ENCODE measurements around the gene EXO1. TPM values are rescaled to one million over a fixed set of nuclear protein-coding genes. Genes with fewer than 3 reads are reported as not detected.
A peak's percentile ranks its signal among the peaks of the same experiment; 100 is the strongest.
"Not testable (repeated sequence)": the region's sequence is repeated elsewhere in the genome, so short reads cannot be mapped to it uniquely, and the experiment has no call there.

Gene EXO1
- 8.3 to 9.4 TPM (median 8.4 TPM) in 3 replicates for total RNA-seq

DNA sequence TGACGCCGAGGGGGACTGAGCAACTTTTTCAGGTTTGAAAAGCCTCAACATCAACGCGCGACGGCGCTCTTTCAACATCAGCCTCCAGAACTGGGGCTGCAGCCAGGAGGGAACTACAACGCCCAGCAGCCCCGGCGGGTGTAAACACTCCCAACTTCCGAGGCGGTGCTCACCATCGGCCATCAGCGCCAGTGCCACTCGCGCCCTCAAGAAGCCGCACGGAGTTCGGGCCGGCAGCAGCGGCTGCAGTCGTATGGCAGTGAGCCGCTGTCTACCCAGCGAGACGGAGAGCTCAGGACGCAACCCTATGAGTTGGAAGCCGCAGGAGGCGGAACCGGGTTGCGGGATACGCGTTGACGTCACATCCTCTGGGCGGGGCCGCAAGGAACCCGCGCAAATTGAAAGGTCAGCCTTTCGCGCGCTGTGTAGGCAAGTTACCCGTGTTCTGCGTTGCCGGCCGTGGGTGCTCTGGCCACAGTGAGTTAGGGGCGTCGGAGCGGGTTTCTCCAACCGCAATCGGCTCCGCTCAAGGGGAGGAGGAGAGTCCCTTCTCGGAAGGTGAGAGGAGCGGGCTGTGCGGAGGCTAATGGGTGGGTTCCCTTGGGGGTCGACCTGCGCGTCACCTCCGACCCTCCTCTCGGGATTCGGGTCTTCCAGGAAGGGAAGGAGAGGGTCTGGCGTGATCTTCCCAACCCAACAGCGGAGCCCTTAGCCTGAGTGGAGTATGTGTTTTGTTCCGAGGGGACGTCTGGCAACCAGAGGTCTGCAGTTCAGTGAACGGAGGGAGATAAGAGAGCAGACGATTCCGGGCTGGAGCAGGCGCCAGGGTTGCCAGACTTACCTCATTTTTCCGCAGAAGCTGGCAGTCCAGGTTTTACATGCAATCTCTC lies at the start of gene EXO1:
Gene EXO1, plus strand, starts transcription at position 409 of the 890 bp plus-strand sequence. CDS start 2,222 bp downstream, outside the sequence.
- Mint-ChIP-seq H3K4me1 (peaks cover 25% of the 10 kb centered on the region), H3K36me3 (no peaks in the 10 kb centered on the region), H3K9me3 (no peaks in the 10 kb centered on the region)

DNA sequence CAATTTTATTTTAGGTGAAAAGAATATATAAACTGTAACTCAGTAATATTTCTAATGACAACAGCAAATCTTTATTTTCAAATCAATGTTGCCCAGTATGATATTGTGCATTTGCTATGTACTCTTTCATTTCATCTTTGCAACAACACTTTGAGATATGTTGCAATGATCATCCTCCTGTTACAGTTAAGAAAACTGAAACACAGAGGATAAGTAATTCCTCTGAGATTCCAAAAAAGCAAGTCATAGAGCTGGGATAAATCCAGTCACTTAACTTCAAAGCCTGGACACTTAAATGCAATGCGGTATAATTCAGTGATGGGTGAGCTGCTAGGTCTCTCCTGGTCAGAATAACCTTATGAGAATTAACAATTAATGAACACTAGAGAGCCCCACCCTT lies 48.6 kb upstream of the EXO1 start:
- no peak overlapping the region for H3K27ac Mint-ChIP-seq
- H3K4me1 Mint-ChIP-seq = peaks cover 5% of the 10 kb centered on the region
- TF ChIP-seq, protein P1, sequence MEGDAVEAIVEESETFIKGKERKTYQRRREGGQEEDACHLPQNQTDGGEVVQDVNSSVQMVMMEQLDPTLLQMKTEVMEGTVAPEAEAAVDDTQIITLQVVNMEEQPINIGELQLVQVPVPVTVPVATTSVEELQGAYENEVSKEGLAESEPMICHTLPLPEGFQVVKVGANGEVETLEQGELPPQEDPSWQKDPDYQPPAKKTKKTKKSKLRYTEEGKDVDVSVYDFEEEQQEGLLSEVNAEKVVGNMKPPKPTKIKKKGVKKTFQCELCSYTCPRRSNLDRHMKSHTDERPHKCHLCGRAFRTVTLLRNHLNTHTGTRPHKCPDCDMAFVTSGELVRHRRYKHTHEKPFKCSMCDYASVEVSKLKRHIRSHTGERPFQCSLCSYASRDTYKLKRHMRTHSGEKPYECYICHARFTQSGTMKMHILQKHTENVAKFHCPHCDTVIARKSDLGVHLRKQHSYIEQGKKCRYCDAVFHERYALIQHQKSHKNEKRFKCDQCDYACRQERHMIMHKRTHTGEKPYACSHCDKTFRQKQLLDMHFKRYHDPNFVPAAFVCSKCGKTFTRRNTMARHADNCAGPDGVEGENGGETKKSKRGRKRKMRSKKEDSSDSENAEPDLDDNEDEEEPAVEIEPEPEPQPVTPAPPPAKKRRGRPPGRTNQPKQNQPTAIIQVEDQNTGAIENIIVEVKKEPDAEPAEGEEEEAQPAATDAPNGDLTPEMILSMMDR (IDR thresholded peaks at IDR 0.05; ENCODE audit: unreplicated experiment) = no peak
- H3K9me3 Mint-ChIP-seq = no peaks in the 10 kb centered on the region
- H3K27me3 Mint-ChIP-seq (ENCODE audit: low read depth) = no peaks in the 10 kb centered on the region
- H3K4me3 Mint-ChIP-seq = no peak overlapping the region
- no peaks in the 10 kb centered on the region for H3K36me3 Mint-ChIP-seq
- no peak for DNase-seq (ENCODE audit: low spot score in 2 of 2, unreplicated experiment in 2 of 2)

More for the DNA sequence above, at the start of gene EXO1:
- peaks cover 5% of the 10 kb centered on the region for H3K27me3 Mint-ChIP-seq (ENCODE audit: low read depth)
- TF ChIP-seq, protein P1 (IDR thresholded peaks at IDR 0.05; ENCODE audit: unreplicated experiment) = no peak
- H3K4me3 Mint-ChIP-seq = peak within 1 kb of the TSS; percentile 99
- peak; percentile 69 to 85 for DNase-seq (ENCODE audit: low spot score in 2 of 2, unreplicated experiment in 2 of 2)
- H3K27ac Mint-ChIP-seq = peak within 1 kb of the TSS; percentile 98

DNA sequence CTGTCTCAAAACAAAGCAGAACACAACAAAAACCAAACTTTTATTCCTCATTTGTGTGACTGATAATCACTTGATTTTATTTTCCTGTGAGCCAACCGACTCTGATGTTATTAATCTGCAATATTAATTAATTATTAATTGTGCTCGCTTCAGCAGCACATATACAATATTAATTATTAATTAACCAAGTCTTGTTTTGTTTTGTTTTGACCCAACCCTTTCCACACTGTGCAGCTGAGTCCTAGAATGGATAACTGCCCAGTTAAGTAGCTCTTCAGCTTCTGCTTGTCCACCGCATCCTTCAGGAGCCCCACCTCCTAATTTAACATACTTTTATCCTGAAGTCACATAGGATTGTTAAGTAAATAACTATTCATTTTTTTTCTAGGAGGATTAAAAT lies 47.4 kb upstream of the EXO1 start:
- no peak for DNase-seq (ENCODE audit: low spot score in 2 of 2, unreplicated experiment in 2 of 2)
- TF ChIP-seq, protein P1 (IDR thresholded peaks at IDR 0.05; ENCODE audit: unreplicated experiment) = no peak
- Mint-ChIP-seq H3K36me3 (no peaks in the 10 kb centered on the region), H3K27me3 (ENCODE audit: low read depth) (no peaks in the 10 kb centered on the region), H3K4me1 (peaks cover 2% of the 10 kb centered on the region), H3K4me3 (no peak overlapping the region), H3K9me3 (no peaks in the 10 kb centered on the region), H3K27ac (no peak overlapping the region)

DNA sequence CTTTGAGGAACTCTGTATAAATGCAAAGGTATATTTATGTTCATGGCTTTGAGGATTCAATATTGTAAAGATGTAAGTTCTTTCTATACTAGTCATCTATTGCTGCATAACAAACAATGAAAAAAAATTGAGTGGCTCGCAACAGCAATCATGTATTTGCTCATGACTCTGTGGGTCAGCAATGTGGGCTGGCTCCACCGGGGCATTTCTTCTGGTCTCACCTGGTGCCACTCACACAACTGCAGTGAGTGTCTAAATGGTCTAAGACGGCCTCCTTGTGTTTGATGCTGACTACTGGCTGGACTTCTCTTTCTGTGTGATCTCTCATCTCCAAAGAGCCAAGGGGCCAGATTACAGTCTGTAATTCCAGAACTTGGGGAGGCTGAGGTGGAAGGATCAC lies 45.1 kb upstream of the EXO1 start:
- no peaks in the 10 kb centered on the region for H3K9me3 Mint-ChIP-seq
- H3K4me3 Mint-ChIP-seq = no peak overlapping the region
- H3K36me3 Mint-ChIP-seq = no peaks in the 10 kb centered on the region
- no peaks in the 10 kb centered on the region for H3K4me1 Mint-ChIP-seq
- H3K27ac Mint-ChIP-seq = no peak overlapping the region
- TF ChIP-seq, protein P1 (IDR thresholded peaks at IDR 0.05; ENCODE audit: unreplicated experiment) = no peak
- no peaks in the 10 kb centered on the region for H3K27me3 Mint-ChIP-seq (ENCODE audit: low read depth)
- no peak for DNase-seq (ENCODE audit: low spot score in 2 of 2, unreplicated experiment in 2 of 2)

DNA sequence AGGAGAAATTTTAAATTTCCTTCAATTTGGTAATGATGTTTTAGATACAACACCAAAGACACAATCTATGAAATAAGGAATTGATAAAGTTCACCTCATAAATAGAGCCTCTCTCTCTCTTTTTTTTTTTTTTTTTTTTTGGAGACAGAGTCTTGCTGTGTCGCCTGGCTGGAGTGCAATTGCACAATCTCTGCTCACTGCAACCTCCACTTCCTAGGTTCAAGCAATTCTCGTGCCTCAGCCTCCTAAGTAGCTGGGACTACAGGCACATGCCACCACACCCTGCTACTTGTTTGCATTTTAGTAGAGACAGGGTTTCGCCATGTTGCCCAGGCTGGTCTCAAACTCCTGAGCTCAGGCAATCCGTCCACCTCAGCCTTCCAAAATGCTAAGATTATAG lies 43.3 kb upstream of the EXO1 start:
- H3K36me3 Mint-ChIP-seq; DNase-seq (ENCODE audit: low spot score in 2 of 2, unreplicated experiment in 2 of 2); H3K4me3 Mint-ChIP-seq; H3K27ac Mint-ChIP-seq; H3K4me1 Mint-ChIP-seq; H3K9me3 Mint-ChIP-seq; H3K27me3 Mint-ChIP-seq (ENCODE audit: low read depth): not testable (repeated sequence)

DNA sequence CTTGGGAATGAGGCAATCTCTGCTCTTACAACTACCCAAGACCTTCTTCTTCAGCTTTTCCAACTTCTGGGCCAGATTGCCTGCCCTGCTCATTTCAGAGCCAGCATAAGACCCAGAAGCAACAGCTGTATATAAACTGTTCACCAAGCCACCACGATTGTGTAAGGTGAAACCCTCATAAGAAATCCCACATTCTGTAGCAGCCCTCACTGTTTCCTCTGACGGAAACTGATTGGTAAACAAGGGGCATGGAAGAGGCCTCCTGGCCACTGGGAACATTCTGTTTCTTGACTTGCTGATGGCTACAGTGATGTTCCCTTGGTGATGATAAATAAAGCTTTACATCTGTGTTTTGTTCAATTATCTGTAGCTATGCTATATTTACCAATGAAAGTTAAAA lies 39.7 kb upstream of the EXO1 start:
- DNase-seq (ENCODE audit: low spot score in 2 of 2, unreplicated experiment in 2 of 2) = no peak
- Mint-ChIP-seq H3K27me3 (ENCODE audit: low read depth) (no peaks in the 10 kb centered on the region), H3K27ac (no peak overlapping the region), H3K4me3 (no peak overlapping the region), H3K4me1 (no peaks in the 10 kb centered on the region), H3K9me3 (no peaks in the 10 kb centered on the region), H3K36me3 (no peaks in the 10 kb centered on the region)
- TF ChIP-seq, protein P1 (IDR thresholded peaks at IDR 0.05; ENCODE audit: unreplicated experiment) = no peak

Measured in mesothelial cell of epicardium (in vitro differentiated cells).